Psoas muscle (tissue), 8 donors: ENCODE measurements around the gene SFTA2. TPM values are rescaled to one million over a fixed set of nuclear protein-coding genes. Genes with fewer than 3 reads are reported as not detected.
"Not testable (repeated sequence)": the region's sequence is repeated elsewhere in the genome, so short reads cannot be mapped to it uniquely, and the experiment has no call there.

Source experiments
- ATAC-seq, 4 donors: fragments of 200-7000 bp; cut with Tn5 transposase; one replicate each; pipeline ENCODE4 v1.9.1; 2020; ENCODE audit warnings: moderate library complexity in 3 of 4, mild to moderate bottlenecking in 2 of 4
- DNase-seq, 2 donors: peaks; one replicate each; pipeline ENCODE4 v3.0.0-alpha.2; 2020
- H3K27ac ChIP-seq: fragments of 200-600 bp; one replicate; pipeline ENCODE4 v1.8.0; 2022
- H3K27me3 ChIP-seq, 3 donors: fragments of 200-600 bp in 1 of 3; one replicate each; pipeline versions ENCODE4 v1.6.1 to v1.8.0; 2013 to 2022; ENCODE audit warnings: low read length in 2 of 3, mild to moderate bottlenecking in 2 of 3, moderate library complexity in 1 of 3; ENCODE audit not compliant: insufficient read depth in 3 of 3
- H3K36me3 ChIP-seq, 2 donors: fragments of 200-600 bp in 1 of 2; one replicate each; pipeline versions ENCODE4 v1.6.1 to v1.8.0; 2013 to 2022; ENCODE audit warnings: low read depth in 1 of 2, mild to moderate bottlenecking in 1 of 2, moderate library complexity in 1 of 2; ENCODE audit not compliant: insufficient read depth in 1 of 2
- H3K4me1 ChIP-seq: fragments of 200-600 bp; one replicate; pipeline ENCODE4 v1.8.0; 2022
- H3K4me3 ChIP-seq: fragments of 200-600 bp; one replicate; pipeline ENCODE4 v1.8.0; 2022; ENCODE audit warnings: mild to moderate bottlenecking
- H3K9me3 ChIP-seq: fragments of 200-600 bp; one replicate; pipeline ENCODE4 v1.8.0; 2022
- CTCF ChIP-seq: fragments of 200-600 bp; IDR thresholded peaks from one replicate; pipeline ENCODE4 v1.8.0; 2022; ENCODE audit warnings: antibody characterized with exemption
- WGBS, 3 donors: extraction: QIAGEN DNeasy Blood & Tissue Kit; methylation state at CpG; one replicate each; pipeline versions ENCODE4 v1.1.6 to v1.1.7; 2013; 5-methylcytosine and 5-hydroxymethylcytosine counted together
- intact Hi-C, 2 donors: fragments of 100-400 bp; cut with DNase I; formaldehyde crosslinking; loops; one replicate each; pipeline versions ENCODE4 v1.11.0 to v1.14.2; 2022
- polyA plus RNA-seq, 3 donors: library from polyadenylated mRNA; stranded (reverse); fragments of 200-250 nt; gene quantifications; one replicate each; pipeline ENCODE4 v1.2.3, GENCODE V29; 2013
- total RNA-seq, 4 donors: library from RNA; stranded (reverse); fragmentation: NEBNext Ultra II Directional in 2 of 4; extraction: Animal tissue kit (Norgen Biotek cat#: 25700) in 2 of 4; gene quantifications; one replicate each; pipeline versions ENCODE4 v1.2.1 to v1.2.4, GENCODE V29; 2021 to 2023
- donor health status: healthy with polysubstance abuse.
- donor health status: DM: no; HTN: no; CAD: no; lungs with moderate emphysema.
- donor health status: Bipolar disorder and iron deficiency.
- donor health status: healthy.
- donor health status: DM: yes; HTN: yes; CAD: no.
- donor health status: DM: no; HTN: no; CAD: no.
- donor health status: DM: no; HTN: no; CAD: no.
- donor health status: DM: yes; HTN: yes; CAD: no.

SFTA2 gene
- total and polyA plus RNA-seq, 7 donors = 0.13 to 0.14 TPM; not detected in 5

GRCh38 chr6:30935018-30935417 lies 3.0 kb upstream of the SFTA2 start:
- intact Hi-C loops = loop anchor here in 1 of 2 donors (5.0 kb wide), 1 partner anchor 112 kb away; no protein-coding TSS in a partner anchor
- H3K4me1 ChIP-seq = no peaks in the 10 kb centered on the region
- 33 to 41% (median 35%) methylated on average over 3 of the region's 3 CpGs for WGBS, 3 donors
- H3K9me3 ChIP-seq = no peaks in the 10 kb centered on the region
- no peak overlapping the region for H3K27ac ChIP-seq
- no peaks in the 10 kb centered on the region for H3K36me3 ChIP-seq
- H3K27me3 ChIP-seq = peaks cover 0 to 3% (median 0%) of the 10 kb centered on the region in 3 donors
- no peak for TF ChIP-seq CTCF
- ATAC-seq (no peak), DNase-seq (no peak)
- no peak overlapping the region for H3K4me3 ChIP-seq

- no peak for DNase-seq
- no peaks in the 10 kb centered on the region for H3K27me3 ChIP-seq
- ATAC-seq = no peak
- WGBS, 3 donors = 76 to 79% (median 76%) methylated on average over 6 of the region's 6 CpGs
- H3K36me3 ChIP-seq = no peaks in the 10 kb centered on the region
- no peak overlapping the region for H3K4me3 ChIP-seq
- H3K9me3 ChIP-seq = peaks cover 10% of the 10 kb centered on the region
- intact Hi-C loops = no loop called here
- H3K27ac ChIP-seq = no peak overlapping the region
- H3K4me1 ChIP-seq = no peaks in the 10 kb centered on the region
- no peak for TF ChIP-seq CTCF
Observed at GRCh38 chr6:30932665-30933365, 845 bp upstream of the SFTA2 start.

GRCh38 chr6:30931272-30931671 lies 698 bp downstream of the SFTA2 start:
- no peak overlapping the region for H3K27ac ChIP-seq
- H3K27me3 ChIP-seq = no peaks in the 10 kb centered on the region
- DNase-seq (no peak), ATAC-seq (no peak)
- intact Hi-C loops = no loop called here
- 56 to 65% (median 58%) methylated on average over 8 of the region's 8 CpGs for WGBS, 3 donors
- TF ChIP-seq CTCF = no peak
- peaks cover 10% of the 10 kb centered on the region for H3K9me3 ChIP-seq
- peaks cover 7% of the 10 kb centered on the region for H3K4me1 ChIP-seq
- H3K36me3 ChIP-seq = peaks cover 0 to 2% of the 10 kb centered on the region in 2 donors
- H3K4me3 ChIP-seq = no peak overlapping the region

DNA sequence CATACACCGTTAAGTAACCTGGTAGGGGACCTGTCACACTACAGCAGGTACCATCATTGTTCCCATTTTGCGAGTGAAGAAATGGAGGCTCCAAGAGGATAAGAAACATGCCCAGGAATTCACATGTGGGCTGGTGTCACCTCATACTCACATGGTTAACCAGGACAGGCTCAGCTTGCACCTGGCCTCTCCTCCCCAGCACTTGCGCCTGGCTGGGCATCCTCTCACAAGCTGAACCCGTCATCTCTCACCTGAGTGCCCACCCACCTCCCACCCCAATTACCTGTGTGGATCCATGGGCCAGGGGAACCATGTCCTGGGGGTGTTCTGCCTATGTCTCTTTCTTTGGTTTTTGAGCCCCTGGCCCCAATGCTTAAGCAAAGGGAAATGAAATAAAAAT lies 1.5 kb downstream of the SFTA2 start:
- no peak for DNase-seq
- H3K27ac ChIP-seq = no peak overlapping the region
- 88 to 91% (median 90%) methylated on average over 4 of the region's 4 CpGs for WGBS, 3 donors
- intact Hi-C loops = no loop called here
- ATAC-seq = no peak
- peaks cover 7% of the 10 kb centered on the region for H3K4me1 ChIP-seq
- H3K36me3 ChIP-seq = peaks cover 0 to 9% of the 10 kb centered on the region in 2 donors
- TF ChIP-seq CTCF = no peak
- peaks cover 10% of the 10 kb centered on the region for H3K9me3 ChIP-seq
- no peaks in the 10 kb centered on the region for H3K27me3 ChIP-seq
- no peak overlapping the region for H3K4me3 ChIP-seq

GRCh38 chr6:30928677-30929076 lies 3.3 kb downstream of the SFTA2 start:
- intact Hi-C loops = no loop called here
- Histone ChIP-seq H3K36me3 (peaks cover 0 to 28% of the 10 kb centered on the region in 2 donors), H3K4me1 (peaks cover 7% of the 10 kb centered on the region), H3K4me3 (no peak overlapping the region), H3K9me3 (peaks cover 10% of the 10 kb centered on the region), H3K27ac (no peak overlapping the region), H3K27me3 (no peaks in the 10 kb centered on the region)
- no peak for DNase-seq
- no peak for TF ChIP-seq CTCF
- WGBS, 3 donors = 88 to 97% (median 96%) methylated on average over 3 of the region's 3 CpGs
- no peak for ATAC-seq

- H3K4me1 ChIP-seq, H3K27me3 ChIP-seq, intact Hi-C loops, H3K4me3 ChIP-seq, DNase-seq: not testable (repeated sequence)
- Histone ChIP-seq H3K27ac (peak overlapping the region; percentile 0), H3K36me3 (peaks cover 0 to 44% of the 10 kb centered on the region in 2 donors), H3K9me3 (peaks cover 10% of the 10 kb centered on the region)
- ATAC-seq = peak in 2 of 4 donors; percentile 56 to 70
- WGBS, 3 donors = 53 to 95% (median 79%) methylated on average over 3 of the region's 3 CpGs
Observed at GRCh38 chr6:30927080-30927479, 4.9 kb downstream of the SFTA2 start.
